Cardiac fibroblast (primary cell): ENCODE results near the gene PALD1.

ENCODE experiments used
- DNase-seq, 2 donors: peaks; one replicate each; pipeline versions ENCODE4 v3.0.0 to v3.0.0-alpha.2; 2010; ENCODE audit warnings: low read depth in 2 of 2
- H3K4me3 ChIP-seq, 2 donors: replicated peaks in 1 of 2; 1 replicate in 1 of 2; 2 replicates in 1 of 2; pipeline ENCODE4 v1.5.1; 2011; ENCODE audit warnings: low read depth in 2 of 2, low read length in 2 of 2, mild to moderate bottlenecking in 2 of 2, moderate library complexity in 1 of 2
- TF ChIP-seq, protein P1 (sequence below): IDR thresholded peaks from one replicate; pipeline ENCODE4 v1.5.1; 2011; ENCODE audit warnings: low read depth, mild to moderate bottlenecking, low read length, inconsistent platforms

The PALD1 gene

DNA sequence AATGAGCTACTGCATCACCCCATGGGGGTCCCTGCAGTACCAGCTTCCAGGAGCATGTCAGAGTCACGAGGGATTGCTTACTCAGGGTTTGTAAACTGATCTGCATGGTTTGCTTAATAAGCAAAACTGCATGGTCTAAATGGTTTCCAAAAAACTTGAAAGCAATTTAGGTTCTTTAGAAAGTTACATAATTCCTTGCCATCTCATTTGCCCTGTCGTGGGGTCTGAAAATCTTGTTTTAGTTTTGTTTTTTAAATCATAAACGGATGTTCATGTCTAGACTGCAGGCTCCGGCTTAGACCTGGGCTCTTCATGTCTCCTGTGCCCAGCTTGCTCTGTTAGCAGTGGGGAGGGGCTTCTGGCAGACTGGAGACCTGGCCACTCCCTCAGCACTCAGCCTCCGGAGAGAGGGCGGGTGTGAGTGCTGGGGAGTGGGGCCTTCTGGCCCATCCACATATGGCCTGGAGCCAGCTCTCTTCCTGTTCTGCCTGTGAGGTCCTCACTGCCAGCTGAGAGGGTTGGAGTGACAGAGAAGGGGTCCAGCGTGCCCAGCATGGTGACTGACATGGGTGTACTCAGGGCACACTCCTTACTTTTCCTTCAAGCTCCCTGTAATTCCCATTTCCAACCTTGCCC is 106.5 kb downstream of the PALD1 start:
- TF ChIP-seq, protein P1, sequence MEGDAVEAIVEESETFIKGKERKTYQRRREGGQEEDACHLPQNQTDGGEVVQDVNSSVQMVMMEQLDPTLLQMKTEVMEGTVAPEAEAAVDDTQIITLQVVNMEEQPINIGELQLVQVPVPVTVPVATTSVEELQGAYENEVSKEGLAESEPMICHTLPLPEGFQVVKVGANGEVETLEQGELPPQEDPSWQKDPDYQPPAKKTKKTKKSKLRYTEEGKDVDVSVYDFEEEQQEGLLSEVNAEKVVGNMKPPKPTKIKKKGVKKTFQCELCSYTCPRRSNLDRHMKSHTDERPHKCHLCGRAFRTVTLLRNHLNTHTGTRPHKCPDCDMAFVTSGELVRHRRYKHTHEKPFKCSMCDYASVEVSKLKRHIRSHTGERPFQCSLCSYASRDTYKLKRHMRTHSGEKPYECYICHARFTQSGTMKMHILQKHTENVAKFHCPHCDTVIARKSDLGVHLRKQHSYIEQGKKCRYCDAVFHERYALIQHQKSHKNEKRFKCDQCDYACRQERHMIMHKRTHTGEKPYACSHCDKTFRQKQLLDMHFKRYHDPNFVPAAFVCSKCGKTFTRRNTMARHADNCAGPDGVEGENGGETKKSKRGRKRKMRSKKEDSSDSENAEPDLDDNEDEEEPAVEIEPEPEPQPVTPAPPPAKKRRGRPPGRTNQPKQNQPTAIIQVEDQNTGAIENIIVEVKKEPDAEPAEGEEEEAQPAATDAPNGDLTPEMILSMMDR: no peak
- no peak overlapping the region for H3K4me3 ChIP-seq
- no peak for DNase-seq

- no peak for DNase-seq
- no peak overlapping the region for H3K4me3 ChIP-seq
- TF ChIP-seq, protein P1: no peak
Measured at GRCh38 chr10:70585578-70586169, 107.1 kb downstream of the PALD1 start.

- DNase-seq: no peak
- TF ChIP-seq, protein P1: no peak
Measured at GRCh38 chr10:70586348-70586930, 107.9 kb downstream of the PALD1 start.

DNA sequence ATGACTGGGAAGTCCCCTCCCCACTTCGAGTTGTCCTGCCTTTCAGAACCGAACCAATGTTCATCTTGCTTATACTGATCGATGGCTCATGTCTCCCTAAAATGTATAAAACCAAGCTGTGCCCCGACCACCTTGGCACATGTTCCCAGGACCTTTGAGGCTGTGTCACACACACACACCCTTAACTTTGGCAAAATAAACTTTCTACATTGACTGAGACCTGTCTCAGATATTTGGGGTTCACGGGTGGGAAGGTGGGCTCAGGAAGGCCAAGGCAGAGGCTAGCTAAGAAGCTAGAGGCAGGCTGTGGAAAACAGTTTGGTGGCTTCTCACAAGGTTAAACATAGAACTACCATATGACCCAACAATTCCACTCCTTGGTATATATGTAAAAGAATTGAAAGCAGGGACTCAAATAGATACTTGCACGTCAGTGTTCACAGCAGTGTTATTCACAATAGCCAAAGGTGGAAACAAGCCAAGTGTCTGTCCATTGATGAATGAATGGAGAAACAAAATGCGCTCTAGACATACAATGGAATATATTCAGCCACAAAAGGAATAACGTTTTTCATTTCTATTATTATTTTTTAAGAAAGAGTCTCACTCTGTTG is 108.6 kb downstream of the PALD1 start:
- no peak for DNase-seq
- H3K4me3 ChIP-seq: no peak overlapping the region
- TF ChIP-seq, protein P1: no peak

More at GRCh38 chr10:70586348-70586930, 107.9 kb downstream of the PALD1 start:
- H3K4me3 ChIP-seq: no peak overlapping the region

DNA sequence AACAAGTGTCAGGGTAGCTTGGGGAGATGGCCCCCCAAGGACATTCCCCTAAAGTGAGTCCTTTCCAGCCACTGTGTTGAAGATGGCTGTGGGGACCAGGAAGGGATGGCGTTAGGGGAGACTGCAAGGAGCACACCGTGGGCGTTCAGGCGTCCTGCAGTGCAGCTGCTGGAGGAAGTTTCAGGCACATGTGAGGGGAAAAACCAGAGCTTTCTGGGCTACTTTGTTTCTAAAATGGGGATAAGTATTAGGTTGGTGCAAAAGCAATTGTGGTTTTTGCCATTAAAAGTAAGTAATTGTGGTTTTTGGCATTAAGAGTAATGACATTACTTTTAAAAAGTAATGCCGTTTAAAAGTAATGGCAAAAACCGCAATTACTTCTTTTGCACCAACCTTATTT is 109.7 kb downstream of the PALD1 start:
- no peak overlapping the region for H3K4me3 ChIP-seq
- TF ChIP-seq, protein P1: no peak
- no peak for DNase-seq

DNA sequence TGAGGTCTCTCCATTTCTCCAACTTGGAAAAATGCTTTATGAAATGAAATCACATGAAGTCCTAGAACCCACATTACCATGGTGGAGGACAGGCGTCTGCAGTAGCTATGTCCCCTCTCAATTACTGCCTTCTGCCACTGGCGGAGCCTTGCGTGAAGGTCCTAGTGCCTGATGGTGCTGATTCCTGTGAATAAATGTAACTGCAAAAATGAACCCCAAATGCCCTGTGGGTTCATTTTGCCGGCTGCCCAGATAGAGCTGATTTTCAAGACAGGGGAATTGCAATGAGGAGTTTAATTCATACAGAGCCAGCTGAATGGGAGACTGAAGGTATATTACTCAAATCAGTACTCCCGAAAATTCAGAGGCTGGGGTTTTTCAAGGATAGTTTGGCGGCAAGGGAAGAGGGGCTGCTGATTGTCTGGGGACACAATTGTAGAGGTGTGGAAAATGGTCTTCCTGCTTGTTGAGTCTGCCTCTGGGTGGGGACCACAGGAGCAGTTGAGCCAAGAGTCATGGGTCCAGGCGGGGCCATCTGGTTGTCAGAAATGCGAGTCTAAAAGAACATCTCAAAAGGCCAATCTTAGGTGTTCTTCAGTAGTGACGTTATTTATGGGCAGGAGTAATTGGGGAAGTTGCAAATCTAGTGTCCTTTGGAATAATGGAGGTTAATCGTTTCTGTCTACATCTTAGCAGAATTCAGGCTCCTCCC is 110.4 kb downstream of the PALD1 start:
- no peak overlapping the region for H3K4me3 ChIP-seq
- TF ChIP-seq, protein P1: no peak
- no peak for DNase-seq
